T-helper 1 cell treated with Interleukin-12 subunit alpha and Interleukin-12 subunit beta and Interleukin-4 antibody, amounts not matched to agents 30 ng/mL and 1 ng/mL, for 36 hours (primary cell): ENCODE results near the gene VAMP3. TPM values are rescaled to one million over a fixed set of nuclear protein-coding genes. Genes with fewer than 3 reads are reported as not detected.

Source experiments
- intact Hi-C: fragments of 100-400 bp; cut with micrococcal nuclease; formaldehyde crosslinking; loops from one replicate; pipeline ENCODE4 v1.15.1; 2024
- total RNA-seq: library from RNA; stranded (reverse); gene quantifications from 2 replicates; pipeline ENCODE4 v1.2.3, GENCODE V29; 2022

VAMP3 gene, protein sequence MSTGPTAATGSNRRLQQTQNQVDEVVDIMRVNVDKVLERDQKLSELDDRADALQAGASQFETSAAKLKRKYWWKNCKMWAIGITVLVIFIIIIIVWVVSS
- 35.9 and 37.1 TPM in 2 replicates for total RNA-seq

DNA sequence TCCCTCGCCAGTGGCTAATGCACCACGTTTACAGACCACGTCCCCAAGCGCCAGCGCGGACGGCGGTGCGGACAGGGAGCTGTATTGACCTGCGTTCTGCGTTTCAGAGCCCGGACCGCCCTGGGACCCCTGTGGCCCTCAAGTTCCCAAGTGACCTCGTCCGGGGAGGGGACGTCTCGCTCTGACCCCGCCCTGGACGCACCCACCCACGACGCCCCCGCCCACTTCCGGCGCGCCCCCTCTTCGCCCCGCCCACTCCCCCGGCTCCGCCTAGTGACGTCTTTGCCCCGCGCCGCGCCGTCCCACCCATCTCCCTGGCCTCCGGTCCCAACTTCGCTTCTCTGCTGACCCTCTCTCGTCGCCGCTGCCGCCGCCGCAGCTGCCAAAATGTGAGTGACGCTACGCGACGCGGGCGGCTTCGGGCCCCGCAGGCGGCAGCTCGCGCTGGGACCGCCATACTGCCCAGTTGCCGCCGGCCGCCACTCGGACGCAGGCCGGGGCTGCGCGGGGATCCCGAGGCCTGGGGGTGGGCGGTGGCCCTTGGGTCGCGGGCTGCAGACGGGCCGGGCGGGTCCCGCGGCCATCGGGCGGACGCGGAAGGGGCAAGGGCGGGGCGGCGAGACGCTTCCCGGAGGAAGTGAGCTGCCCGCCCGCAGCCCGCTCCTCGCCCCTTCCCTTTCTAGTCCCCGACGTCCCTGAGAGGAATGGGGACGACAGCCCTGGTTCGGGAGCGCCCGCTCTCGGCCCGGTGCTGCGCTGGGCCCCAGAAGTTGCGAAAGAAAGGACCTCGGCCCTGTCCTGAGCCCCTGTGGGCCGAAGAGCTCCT, at the start of gene VAMP3:
Gene VAMP3 (plus strand): TSS at position 300 of the 826 bp plus-strand sequence. CDS start 88 bp downstream, at position 388.
- intact Hi-C loops: loop anchor here (1.0 to 5.0 kb wide), 2 partner anchors 12 to 1159 kb away; partner anchors contain the start of gene PHF13

DNA sequence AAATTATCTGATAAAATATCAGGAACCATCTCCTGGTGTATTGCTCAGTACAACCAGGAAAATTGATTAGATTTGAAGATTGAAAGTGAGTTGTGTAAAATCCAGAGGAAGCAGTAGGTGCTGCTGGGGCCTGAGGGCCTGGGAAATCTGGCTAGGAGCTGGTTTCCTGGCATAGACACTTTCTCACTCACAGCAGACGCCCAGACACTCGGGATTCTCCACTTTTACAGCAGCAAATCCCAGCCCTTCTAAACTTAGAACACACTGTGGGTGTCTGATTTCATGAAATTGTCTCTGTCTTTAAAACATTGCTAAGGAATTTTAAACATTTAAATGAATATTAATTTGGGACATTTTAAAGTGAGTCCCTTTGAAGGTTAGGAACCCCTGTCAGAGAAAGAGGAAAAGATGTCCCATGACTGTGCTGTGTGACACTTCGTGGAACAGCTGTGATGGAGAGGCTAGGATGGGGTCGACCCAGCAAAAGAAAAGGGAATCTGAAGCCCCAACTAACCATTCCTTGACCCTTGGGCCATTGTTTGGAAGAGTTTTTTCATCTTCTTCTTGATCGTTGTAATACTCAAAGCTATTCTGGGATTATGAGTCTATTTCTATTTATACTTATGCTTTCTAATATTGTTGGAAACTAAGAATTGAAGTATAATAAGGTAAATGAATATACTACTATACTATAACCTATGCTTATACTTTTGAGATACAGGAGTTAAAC, 49.0 kb upstream of the VAMP3 start:
- intact Hi-C loops: no loop called here

DNA sequence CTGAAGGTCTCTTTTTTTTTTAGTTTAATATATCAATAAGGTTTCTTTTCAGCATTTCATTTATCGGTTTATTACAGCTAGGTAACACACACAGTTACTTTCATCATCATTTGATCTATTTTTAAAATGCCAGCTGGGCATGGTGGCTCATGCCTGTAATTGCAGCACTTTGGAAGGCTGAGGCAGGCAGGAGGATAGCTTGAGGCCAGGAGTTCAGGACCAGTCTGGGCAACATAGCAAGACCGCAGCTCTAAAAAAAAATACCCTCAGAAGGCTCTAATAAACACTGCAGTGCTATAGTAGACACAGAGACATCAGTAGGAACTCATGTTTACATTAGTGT, 48.5 kb upstream of the VAMP3 start:
- intact Hi-C loops: no loop called here

DNA sequence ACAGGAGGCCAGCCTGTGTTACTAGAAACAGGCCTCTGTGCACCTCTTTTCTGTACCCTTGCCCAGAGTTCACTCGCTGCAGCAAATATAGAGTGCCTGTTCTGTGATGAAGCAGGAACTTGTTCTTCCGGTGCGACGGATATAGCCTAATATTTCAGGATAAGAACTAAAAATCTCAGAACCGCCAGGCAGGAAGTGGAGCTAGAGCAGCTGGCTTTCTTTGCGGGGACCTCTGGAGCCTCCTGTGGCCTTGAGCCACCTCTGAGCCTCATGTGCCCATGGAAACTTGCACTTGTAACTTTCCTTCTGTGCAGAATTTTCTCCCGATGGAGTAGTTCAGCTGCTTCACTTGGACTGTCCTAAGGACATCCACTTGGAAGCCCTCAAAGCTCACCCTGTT, 44.5 kb upstream of the VAMP3 start:
- intact Hi-C loops: no loop called here

DNA sequence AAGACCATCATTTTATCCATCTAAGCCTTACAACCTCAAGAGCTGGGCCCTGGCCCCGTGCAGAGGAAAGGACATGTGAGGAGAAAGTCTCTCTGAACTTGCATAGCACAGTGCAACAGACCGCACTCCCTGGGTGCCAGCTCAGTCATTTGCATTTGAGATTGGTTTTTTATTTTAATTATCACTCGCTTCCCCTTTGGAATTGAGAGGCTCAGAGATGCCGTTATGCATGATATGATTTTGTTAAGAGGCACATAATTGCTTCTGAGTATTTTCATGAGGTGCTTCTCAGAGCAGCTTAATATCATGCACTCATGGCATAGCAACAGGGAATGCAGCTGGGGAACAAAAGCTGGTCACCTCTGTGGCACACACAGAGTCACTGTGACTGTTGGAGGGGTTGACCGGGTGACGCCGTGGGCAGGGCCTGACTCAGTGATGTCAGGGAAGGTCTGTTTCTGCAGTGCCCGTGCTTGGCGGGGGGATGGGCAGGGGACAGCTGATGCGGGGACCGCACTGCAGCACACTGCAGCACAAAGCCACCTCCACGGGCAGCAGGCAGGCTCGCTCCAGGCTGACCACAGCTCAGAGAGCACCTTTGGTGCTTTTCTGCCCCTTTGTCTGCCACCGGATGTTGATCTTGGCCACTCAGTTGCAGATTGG, 43.2 kb upstream of the VAMP3 start:
- intact Hi-C loops: no loop called here

DNA sequence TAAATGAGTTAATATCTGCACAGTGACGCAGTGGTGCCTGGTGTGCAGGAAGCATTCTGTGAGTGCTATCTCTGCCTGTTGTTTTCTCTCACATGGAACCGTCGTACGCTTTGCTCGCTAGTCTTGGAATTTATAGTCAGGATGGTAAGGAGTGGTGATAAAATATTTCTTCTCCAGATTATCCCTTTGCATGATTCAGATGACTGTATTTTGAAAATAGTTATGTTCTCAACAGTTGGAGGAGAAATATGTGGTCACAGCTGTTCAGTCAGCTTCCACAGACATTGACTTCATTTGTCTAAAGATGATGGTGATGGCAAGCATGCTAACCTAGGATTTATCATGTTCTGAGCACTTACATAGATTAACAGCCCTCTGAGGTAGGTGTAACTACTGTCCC, 41.3 kb upstream of the VAMP3 start:
- intact Hi-C loops: no loop called here

DNA sequence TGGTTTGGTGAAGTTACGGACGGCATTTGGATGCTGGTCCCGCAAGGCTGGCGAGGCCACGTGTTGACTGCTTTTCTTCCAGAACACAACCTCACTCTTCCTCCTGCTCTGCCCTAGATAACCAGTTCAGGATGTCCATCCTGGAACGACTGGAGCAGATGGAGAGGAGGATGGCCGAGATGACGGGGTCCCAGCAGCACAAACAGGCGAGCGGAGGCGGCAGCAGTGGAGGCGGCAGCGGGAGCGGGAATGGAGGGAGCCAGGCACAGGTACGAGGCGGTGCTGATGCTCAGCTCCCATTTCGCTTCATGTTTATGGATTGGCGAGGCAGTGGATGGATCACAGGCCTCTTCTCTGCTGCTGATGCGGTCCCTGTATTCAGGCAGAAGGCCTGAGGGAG, 38.8 kb upstream of the VAMP3 start:
- intact Hi-C loops: no loop called here

DNA sequence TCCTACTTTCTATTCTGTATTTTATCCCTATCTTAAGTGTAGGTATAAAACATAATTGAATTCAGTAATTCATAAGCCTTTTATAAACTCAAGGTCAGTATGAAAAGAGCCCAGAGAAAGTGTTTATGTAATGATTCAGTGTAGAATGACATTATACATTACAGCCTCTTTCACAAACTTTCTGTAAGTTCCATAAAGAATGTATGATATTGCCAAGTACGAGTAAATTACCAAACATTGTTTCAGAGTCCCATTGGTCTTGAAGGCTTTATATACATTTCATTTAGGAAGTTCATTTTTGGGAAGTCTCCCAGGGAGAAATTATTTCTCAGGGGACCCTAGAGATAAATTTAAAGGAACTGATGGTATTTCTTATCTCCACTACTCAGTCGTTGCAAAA, 37.8 kb upstream of the VAMP3 start:
- intact Hi-C loops: no loop called here

DNA sequence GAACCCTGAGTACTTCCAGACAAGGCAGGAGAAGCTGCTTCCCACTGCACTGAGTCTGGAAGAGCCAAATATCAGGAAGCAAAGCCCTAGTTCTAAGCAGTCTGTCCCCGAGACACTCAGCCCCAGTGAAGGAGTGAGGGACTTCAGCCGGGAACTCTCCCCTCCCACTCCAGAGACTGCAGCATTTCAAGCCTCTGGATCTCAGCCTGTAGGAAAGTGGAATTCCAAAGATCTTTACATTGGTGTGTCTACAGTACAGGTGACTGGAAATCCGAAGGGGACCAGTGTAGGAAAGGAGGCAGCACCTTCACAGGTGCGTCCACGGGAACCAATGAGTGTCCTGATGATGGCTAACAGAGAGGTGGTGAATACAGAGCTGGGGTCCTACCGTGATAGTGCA, 33.1 kb upstream of the VAMP3 start:
- intact Hi-C loops: no loop called here

DNA sequence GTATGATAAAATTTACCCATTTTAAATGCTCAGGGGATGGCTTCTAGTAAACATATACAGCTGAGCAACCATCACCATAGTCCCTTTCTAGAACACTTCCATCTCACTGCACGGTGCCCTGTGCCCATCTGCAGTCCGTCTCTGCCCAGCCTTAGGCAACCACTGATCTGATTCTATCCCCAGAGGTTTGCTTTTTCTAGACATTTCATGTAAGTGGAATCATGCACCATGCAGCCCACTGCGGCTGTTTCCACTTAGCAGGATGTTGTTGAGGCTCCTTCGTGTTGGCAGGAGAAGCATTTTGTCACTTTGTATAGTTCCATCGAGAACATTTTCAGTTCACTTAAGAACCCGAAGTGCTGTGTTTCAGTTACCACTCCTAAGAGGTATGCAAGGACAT, 27.8 kb upstream of the VAMP3 start:
- intact Hi-C loops: no loop called here

DNA sequence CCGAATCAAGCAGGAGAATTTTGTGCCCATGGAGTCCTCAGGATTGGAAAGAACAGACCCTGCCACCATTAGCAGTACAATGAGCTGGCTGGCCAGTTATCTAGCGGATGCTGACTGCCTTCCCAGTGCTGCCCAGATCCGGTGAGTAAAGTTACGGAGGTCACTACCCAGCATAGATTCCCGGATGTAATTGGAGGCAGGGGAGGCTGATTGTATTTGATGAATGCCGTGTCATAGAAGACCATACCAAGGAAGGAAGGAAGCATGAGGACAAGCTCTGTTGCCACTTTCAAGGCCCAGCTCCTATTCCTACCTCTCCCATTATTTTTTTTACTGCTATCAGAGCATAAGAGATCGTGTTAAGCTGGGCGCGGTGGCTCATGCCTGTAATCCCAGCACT, 26.2 kb upstream of the VAMP3 start:
- intact Hi-C loops: no loop called here

DNA sequence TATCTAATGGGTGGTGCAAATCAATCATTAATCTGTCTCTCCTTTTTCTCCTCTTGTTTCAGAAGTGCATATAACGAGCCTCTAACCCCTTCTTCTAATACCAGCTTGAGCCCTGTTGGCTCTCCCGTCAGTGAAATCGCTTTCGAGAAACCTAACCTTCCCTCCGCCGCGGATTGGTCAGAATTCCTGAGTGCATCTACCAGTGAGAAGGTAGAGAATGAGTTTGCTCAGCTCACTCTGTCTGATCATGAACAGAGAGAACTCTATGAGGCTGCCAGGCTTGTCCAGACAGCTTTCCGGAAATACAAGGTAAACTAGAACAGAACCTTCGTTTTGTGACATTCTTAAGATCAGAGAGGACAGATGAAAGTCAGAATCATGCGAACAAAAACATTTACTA, 25.3 kb upstream of the VAMP3 start:
- intact Hi-C loops: no loop called here

DNA sequence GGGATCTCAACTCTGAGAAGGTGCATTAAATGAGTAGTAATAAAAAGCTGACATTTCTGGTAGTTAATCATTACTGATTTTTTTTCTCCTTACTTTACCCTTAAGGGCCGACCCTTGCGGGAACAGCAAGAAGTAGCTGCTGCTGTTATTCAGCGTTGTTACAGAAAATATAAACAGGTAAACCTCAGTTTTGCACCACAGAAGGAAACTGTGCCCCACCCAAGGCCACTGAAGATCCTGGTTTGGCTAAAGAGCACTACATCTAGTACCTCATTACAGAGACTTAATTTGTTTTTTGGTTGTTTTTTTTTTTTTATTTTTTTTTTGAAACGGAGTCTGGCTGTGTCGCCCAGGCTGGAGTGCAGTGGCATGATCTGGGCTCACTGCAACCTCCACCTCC, 23.5 kb upstream of the VAMP3 start:
- intact Hi-C loops: no loop called here

DNA sequence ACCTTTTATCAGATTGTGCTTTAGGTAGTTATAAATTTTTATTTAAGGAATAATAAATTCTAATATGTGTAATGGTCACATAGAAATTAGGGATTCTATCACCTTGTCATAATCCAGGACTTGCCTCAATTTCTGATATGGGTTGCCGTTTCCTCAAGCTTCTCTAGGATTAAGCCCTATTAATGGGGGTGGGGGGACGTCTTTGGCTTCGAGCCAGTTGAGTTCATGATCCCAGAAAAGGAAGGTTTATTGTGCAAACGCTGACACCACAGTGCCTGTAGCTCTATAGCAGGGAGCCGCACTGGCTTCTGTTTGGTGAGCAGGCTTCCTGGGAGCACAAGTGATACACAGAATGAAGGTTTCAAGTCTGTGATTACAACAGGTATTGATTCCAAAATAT, 22.0 kb upstream of the VAMP3 start:
- intact Hi-C loops: no loop called here

DNA sequence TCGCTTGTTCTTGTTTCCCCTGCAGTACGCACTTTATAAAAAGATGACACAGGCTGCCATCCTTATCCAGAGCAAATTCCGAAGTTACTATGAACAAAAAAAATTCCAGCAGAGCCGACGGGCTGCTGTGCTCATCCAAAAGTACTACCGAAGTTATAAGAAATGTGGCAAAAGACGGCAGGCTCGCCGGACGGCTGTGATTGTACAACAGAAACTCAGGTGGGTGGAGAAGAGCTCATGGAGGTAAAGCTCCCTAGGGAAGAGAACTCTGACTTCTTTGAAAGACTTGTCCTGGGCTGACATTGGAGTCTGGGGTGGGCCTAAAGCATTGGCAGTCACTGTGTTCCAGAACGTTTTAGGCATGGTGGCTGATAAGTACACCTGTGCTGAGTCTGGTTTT, 19.9 kb upstream of the VAMP3 start:
- intact Hi-C loops: no loop called here

DNA sequence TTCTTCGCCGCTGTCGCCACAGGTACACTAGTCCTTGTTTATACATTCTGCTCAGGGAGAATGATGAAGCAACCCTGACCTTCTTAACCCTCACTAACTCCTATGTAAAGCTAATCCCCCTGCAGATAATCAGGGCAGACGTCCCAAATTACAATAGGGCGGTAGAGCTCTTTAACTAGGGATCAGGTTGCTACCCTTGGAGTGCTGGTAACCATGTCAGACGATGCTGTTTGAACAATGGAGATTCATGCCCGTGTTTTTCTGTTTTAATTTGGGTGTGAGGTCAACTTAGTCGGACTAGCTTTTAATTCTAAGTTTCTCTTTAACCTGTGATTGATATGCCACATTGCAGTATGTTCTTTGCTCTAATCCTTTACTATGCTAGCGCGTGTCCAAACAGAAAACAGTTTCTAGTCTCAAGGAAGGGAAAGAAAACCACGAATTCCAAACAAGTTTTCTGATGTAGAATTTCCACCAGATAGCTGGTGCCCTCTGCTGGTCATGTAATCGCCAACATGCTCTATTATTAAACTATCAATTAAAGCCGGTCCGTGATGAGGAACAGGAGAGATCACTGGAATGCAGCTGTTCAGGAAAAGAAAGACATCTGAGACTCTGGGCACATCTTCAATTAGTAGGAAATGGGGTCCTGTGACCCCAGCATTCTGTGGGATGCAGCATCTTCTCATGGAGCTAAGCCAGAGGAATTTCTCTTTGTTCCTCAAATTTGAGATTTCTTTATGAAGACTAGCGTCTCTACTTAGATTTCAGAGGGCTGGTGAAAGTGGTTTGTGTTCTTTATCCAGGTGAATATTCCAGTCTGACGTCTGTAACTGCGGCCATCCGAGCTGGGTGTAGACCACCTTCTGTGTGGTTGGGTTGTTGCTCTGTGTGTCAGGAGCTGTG, 18.3 kb upstream of the VAMP3 start:
- intact Hi-C loops: loop anchor here (1.0 kb wide), 2 partner anchors 85 to 150 kb away; no protein-coding TSS in a partner anchor

DNA sequence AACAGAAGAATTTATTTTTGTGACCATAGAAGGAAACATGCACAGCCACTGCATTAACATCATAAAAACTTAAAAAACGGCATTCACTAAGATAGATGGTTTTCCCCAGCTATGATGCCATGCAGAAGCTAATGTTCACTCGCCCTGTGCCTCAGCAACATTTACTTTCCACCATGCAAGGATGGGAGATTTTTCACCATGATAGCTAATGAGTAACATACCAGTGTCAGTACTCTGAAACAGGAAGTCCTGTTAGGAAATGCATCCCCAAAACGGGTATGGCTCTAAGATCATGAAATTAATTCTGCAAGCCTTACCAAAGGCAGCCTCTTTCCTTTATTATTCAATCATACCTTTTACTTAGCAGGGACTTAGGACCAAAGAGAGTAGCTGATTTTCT, 17.5 kb upstream of the VAMP3 start:
- intact Hi-C loops: loop anchor here (1.0 kb wide), 2 partner anchors 86 to 149 kb away; no protein-coding TSS in a partner anchor

DNA sequence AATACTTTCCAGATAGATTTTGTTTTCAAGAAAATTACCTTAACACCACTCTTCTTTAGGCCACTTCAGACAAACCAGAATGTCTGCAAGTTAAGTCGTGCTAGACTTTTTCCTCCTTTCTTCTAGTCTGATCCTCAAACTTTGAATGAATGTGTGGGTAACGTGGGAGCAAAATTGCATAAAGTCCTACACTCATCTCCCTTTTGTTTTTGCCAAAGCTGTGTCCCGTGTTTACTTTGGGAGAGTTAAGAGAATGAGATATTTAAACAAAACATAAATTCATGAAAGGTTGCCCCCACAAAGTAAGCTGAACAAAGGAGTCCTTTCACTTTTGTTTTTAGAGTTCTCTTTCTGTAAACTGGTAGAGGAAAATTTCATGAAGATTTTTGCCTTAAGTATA, 16.9 kb upstream of the VAMP3 start:
- intact Hi-C loops: no loop called here

DNA sequence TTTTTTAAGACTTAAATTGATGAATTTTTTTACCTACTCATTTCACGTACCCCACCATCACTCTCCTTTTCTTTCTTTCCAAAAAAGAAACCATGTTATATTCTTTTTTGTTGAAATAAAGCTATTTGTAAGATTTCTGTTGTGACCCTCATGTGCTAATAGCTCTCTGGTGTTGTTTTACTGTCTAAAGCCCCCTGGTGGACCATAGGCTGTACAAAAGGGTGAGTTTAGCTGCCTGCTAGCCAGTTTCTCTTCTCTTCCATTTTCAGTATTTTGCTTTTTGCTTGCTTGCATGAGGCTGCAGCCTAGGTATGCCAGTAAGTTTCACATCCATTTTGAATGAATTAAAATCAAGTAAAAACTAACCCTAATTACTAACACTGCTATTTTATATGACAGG, 15.6 kb upstream of the VAMP3 start:
- intact Hi-C loops: no loop called here

DNA sequence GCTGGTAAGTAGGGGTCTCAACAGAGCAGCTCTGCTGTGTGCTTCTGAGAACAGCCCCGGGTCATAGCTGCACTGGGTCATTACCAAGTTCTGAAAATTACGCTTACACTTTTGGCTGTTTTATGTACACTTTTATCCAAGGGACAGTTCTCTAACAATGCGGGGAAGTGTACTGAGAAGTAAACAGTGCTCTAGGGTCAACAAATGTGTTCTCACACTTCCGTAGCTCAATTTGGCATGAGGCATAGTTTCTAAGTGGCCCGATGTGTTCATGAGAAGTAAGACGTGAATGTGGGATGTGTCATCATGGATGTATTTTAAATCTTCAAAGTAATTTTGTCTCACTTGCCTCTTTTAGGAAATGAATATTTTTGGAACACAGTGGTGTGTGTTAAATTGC, 10.9 kb upstream of the VAMP3 start:
- intact Hi-C loops: no loop called here

DNA sequence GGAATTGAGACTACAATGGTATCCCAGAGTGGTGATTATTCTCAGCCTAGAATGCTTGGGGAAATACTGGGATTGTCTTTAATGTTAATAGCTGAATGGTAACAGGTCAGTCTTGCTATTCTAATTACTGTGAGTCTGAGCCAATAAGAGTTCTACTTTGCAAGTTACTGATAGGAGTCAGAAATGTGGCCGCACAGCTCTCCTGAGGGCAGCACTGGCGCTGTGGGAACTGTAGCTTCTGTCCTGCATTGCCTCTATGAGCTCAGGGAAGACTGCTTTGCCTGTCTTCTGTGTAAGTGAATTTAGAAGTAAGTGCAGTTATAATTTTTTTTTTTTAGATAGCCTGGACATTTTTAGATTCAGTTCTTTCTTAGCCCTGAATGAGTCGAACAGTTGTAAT, 10.0 kb upstream of the VAMP3 start:
- intact Hi-C loops: no loop called here
